GM19328 (cell line): ENCODE results near the gene MYH14.
A peak's percentile ranks its signal among the peaks of the same experiment; 100 is the strongest.
"Not testable (repeated sequence)": the region's sequence is repeated elsewhere in the genome, so short reads cannot be mapped to it uniquely, and the experiment has no call there.

Source experiments
- ATAC-seq: cut with Tn5 transposase; IDR thresholded peaks from one replicate; pipeline ENCODE4 v1.9.1; 2021; ENCODE audit warnings: mild to moderate bottlenecking, moderate library complexity; ENCODE audit not compliant: unreplicated experiment

Gene MYH14

GRCh38 chr19:50330365-50331078 is 127.1 kb downstream of the MYH14 start:
- ATAC-seq: no peak

GRCh38 chr19:50331221-50331993 is 128.0 kb downstream of the MYH14 start:
- no peak for ATAC-seq

- ATAC-seq: no peak
Observed at GRCh38 chr19:50331994-50332243, 128.5 kb downstream of the MYH14 start.

GRCh38 chr19:50332244-50333038 is 129.0 kb downstream of the MYH14 start:
- ATAC-seq: no peak

- ATAC-seq: no peak
Observed at GRCh38 chr19:50333235-50333736, 129.9 kb downstream of the MYH14 start.

GRCh38 chr19:50333737-50334617 is 130.6 kb downstream of the MYH14 start:
- no peak for ATAC-seq

GRCh38 chr19:50334741-50335421 is 131.5 kb downstream of the MYH14 start:
- ATAC-seq: no peak

- ATAC-seq: not testable (repeated sequence)
Observed at GRCh38 chr19:50337031-50337430, 133.6 kb downstream of the MYH14 start.

GRCh38 chr19:50340331-50340730 is 136.9 kb downstream of the MYH14 start:
- ATAC-seq: no peak

GRCh38 chr19:50341091-50341564 is 137.7 kb downstream of the MYH14 start:
- ATAC-seq: peak; percentile 54

- ATAC-seq: peak; percentile 40
Observed at GRCh38 chr19:50344661-50345318, 141.4 kb downstream of the MYH14 start.

- ATAC-seq: not testable (repeated sequence)
Observed at GRCh38 chr19:50347089-50347581, 143.7 kb downstream of the MYH14 start.

- no peak for ATAC-seq
Observed at GRCh38 chr19:50349277-50350057, 146.0 kb downstream of the MYH14 start.

GRCh38 chr19:50352242-50352641 is 148.8 kb downstream of the MYH14 start:
- no peak for ATAC-seq

- ATAC-seq: not testable (repeated sequence)
Observed at GRCh38 chr19:50353487-50353880, 150.1 kb downstream of the MYH14 start.

- ATAC-seq: no peak
Observed at GRCh38 chr19:50356691-50357177, 153.3 kb downstream of the MYH14 start.

GRCh38 chr19:50357178-50358100 is 154.0 kb downstream of the MYH14 start:
- ATAC-seq: no peak
